HG02588 (cell line): ENCODE results near the gene PRICKLE2.

Experiments used
- ATAC-seq: cut with Tn5 transposase; IDR thresholded peaks from one replicate; pipeline ENCODE4 v1.9.1; 2021; ENCODE audit warnings: mild to moderate bottlenecking, moderate library complexity; ENCODE audit not compliant: unreplicated experiment

PRICKLE2 gene

GRCh38 chr3:64138046-64138445, 87.2 kb downstream of the PRICKLE2 start:
- no peak for ATAC-seq

GRCh38 chr3:64134882-64135281, 90.4 kb downstream of the PRICKLE2 start:
- ATAC-seq = no peak

GRCh38 chr3:64133987-64134386, 91.3 kb downstream of the PRICKLE2 start:
- no peak for ATAC-seq

- ATAC-seq = no peak
Measured at GRCh38 chr3:64133272-64133671, 92.0 kb downstream of the PRICKLE2 start.

- no peak for ATAC-seq
Measured at GRCh38 chr3:64131725-64132469, 93.4 kb downstream of the PRICKLE2 start.

GRCh38 chr3:64130436-64130835, 94.8 kb downstream of the PRICKLE2 start:
- ATAC-seq = no peak

- no peak for ATAC-seq
Measured at GRCh38 chr3:64129581-64129980, 95.7 kb downstream of the PRICKLE2 start.

GRCh38 chr3:64129106-64129505, 96.2 kb downstream of the PRICKLE2 start:
- ATAC-seq = no peak

- no peak for ATAC-seq
Measured at GRCh38 chr3:64125561-64125960, 99.7 kb downstream of the PRICKLE2 start.

- ATAC-seq = no peak
Measured at GRCh38 chr3:64123931-64124330, 101.3 kb downstream of the PRICKLE2 start.

GRCh38 chr3:64122476-64122875, 102.8 kb downstream of the PRICKLE2 start:
- ATAC-seq = no peak

- ATAC-seq = no peak
Measured at GRCh38 chr3:64121750-64122311, 103.4 kb downstream of the PRICKLE2 start.

- no peak for ATAC-seq
Measured at GRCh38 chr3:64120876-64121275, 104.4 kb downstream of the PRICKLE2 start.

GRCh38 chr3:64117483-64117882, 107.8 kb downstream of the PRICKLE2 start:
- no peak for ATAC-seq

GRCh38 chr3:64114651-64115050, 110.6 kb downstream of the PRICKLE2 start:
- ATAC-seq = no peak

- no peak for ATAC-seq
Measured at GRCh38 chr3:64111872-64112271, 113.4 kb downstream of the PRICKLE2 start.

- ATAC-seq = no peak
Measured at GRCh38 chr3:64111083-64111482, 114.2 kb downstream of the PRICKLE2 start.

GRCh38 chr3:64110071-64110470, 115.2 kb downstream of the PRICKLE2 start:
- ATAC-seq = no peak

GRCh38 chr3:64109438-64109837, 115.8 kb downstream of the PRICKLE2 start:
- ATAC-seq = no peak

- ATAC-seq = no peak
Measured at GRCh38 chr3:64108784-64109317, 116.4 kb downstream of the PRICKLE2 start.

- ATAC-seq = no peak
Measured at GRCh38 chr3:64108231-64108630, 117.0 kb downstream of the PRICKLE2 start.

- ATAC-seq = no peak
Measured at GRCh38 chr3:64107190-64107589, 118.1 kb downstream of the PRICKLE2 start.
